Hepatic stellate cell (primary cell): ENCODE data around the gene KLF3.

Source experiments
- DNase-seq: peaks from one replicate; pipeline ENCODE4 v3.0.0; 2011; ENCODE audit warnings: low spot score

KLF3 gene

DNA sequence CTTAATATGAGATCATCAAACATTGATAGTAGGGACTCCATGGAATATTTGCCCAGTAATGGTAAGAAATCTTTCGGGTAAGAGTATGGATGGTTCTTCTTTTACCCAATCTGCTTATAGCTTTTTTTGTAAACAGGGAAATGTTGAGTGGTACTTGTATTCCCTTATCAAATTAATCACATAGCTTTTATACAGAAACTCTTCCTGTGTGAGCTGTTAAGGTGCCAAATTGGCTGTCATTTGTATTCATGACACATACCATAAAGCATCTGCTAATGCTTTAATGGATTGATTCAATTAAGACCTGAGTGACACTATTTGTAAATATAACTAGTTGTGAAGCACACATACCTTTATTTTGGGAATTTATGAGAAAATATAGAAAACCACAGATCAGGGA lies 34.2 kb downstream of the KLF3 start:
- DNase-seq = no peak

DNA sequence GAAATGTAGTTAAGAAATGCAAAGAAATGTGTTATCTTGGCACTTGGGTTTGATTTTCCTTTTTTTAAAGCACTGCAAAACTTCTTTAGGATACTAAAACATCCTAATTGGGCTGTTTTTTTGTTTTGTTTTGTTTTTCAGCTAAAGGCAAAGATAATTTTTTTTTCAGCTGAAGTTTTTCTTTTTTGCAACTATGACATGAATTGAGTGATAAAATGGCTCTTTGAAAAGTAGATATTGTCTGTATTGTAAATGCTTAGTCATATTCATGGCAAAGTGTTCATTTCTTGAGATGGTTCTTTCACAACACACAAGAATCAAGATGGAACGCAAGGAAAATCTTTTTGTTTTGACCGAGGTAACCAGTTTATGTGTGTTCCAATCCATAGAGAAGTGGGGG lies 35.1 kb downstream of the KLF3 start:
- no peak for DNase-seq

- no peak for DNase-seq
Measured at GRCh38 chr4:38703635-38704034, 39.6 kb downstream of the KLF3 start.

DNA sequence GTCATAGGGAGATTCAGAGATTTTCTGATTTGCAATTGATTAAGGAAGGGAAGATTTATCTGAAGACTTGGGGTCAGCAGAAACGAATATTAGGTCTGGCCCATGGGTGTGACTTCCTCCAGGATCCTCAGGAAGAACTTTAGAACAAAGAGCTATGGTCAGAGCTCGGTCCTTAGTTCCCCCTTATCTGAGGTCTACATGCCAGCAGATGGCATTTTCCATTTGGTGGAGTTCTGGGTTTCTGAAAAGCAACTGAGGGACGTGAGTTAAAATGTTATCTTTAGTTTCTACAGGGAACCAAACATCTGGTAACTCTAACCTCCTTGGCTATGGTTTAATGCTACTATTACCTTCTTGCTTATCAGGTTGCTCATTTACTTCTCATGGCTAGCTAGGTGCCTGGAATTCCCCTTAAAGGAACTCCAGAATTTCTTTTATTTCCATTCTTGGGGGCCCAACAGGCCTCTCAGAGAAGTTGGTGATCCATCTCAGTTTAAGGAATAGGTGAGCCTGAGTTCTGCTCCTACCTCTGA lies 40.7 kb downstream of the KLF3 start:
- no peak for DNase-seq

- DNase-seq = no peak
Measured at GRCh38 chr4:38706301-38706700, 42.3 kb downstream of the KLF3 start.

DNA sequence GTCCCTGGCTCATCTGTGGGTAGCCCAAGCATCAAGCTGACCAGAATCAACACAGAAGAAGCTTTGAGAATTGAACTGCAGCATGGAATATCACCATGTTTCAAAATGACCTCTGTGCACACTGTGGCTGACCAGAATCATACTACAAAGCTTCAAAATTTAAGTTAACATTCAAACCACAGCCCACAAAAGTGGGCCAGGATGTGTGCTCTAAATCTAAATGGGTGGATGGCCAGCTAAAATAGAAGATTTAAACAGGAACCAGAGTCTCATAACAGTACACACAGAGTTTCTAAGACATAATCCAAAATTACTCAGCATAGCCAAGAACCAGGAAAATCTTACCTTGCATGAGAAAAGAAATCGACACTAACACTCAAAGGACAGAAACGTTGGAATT lies 46.1 kb downstream of the KLF3 start:
- no peak for DNase-seq

DNA sequence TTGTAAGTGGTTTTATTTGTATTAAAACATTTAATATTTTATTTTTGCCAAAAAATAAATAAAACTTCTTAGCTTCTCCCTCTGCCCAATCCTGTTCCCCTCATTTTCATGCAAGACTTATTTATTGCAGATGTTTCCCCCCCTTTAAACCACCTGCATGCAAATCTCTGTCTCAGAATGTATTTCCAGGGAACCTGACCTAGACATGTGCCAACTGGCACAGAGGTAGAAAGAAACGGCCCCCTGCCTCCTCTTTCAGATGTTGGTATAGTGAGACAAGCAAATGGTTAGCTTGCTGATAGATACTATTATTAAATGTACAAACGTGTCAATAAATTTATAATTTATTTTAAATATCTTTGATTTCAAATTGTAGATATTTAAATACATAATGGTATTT lies 47.1 kb downstream of the KLF3 start:
- no peak for DNase-seq

DNA sequence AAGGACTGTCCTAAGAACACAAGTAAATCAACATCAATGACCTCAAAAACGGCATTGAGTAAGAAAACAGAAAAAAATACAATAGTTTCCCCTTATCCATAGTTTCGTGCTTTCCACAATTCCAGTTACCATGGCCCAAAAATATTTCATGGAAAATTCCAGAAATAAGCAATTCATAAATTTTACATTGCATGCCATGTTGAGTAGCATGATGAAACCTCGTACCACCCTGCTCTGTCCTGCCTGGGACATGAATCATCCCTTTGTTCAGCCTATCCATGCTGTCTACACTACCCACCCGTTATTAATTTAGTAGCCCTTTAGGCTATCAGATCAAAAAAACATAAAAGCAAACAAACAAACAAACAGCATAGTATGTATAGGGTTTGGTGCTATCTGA lies 51.1 kb downstream of the KLF3 start:
- no peak for DNase-seq

GRCh38 chr4:38716256-38716655 lies 52.3 kb downstream of the KLF3 start:
- DNase-seq = no peak

- no peak for DNase-seq
Measured at GRCh38 chr4:38717604-38718003, 53.6 kb downstream of the KLF3 start.

DNA sequence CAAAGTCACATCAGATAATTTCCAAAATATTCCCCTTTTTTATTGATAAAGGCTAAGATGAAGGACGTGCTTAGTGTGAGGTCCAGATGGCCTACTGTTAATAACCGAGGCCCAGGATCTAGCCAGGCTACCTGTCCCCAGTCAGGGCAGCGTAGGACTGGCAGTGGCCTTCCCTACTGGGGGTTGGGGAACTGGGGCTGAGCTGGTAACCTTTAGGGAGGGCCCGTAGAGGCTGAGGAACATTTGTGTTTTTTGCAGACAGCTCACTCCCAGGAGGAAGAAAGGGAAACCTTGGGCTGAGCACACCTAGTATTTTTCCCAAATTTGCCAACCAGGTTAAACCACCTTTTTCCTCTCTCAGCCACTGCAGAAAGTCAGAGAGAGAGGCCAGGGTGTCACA lies 59.1 kb downstream of the KLF3 start:
- no peak for DNase-seq

GRCh38 chr4:38723726-38724474 lies 59.9 kb downstream of the KLF3 start:
- no peak for DNase-seq

DNA sequence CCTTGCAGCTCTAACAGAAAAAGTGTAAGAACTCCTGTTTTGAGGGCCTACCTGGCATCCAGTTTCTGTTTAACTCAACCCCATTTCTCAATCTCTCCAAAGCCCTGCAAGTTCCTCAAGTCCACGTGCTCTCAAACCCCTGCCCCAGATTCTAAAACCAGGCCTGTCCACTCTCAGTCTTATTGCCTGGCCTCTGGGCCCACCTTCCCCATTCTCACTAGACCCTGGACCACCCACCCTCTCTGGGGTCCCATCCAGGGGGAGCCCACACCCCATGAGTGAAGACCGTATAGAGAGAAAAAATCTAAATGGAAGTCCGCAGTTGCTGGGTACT lies 60.4 kb downstream of the KLF3 start:
- DNase-seq = no peak

- DNase-seq = no peak
Measured at GRCh38 chr4:38728631-38729141, 64.7 kb downstream of the KLF3 start.

- DNase-seq = no peak
Measured at GRCh38 chr4:38730493-38730829, 66.5 kb downstream of the KLF3 start.

DNA sequence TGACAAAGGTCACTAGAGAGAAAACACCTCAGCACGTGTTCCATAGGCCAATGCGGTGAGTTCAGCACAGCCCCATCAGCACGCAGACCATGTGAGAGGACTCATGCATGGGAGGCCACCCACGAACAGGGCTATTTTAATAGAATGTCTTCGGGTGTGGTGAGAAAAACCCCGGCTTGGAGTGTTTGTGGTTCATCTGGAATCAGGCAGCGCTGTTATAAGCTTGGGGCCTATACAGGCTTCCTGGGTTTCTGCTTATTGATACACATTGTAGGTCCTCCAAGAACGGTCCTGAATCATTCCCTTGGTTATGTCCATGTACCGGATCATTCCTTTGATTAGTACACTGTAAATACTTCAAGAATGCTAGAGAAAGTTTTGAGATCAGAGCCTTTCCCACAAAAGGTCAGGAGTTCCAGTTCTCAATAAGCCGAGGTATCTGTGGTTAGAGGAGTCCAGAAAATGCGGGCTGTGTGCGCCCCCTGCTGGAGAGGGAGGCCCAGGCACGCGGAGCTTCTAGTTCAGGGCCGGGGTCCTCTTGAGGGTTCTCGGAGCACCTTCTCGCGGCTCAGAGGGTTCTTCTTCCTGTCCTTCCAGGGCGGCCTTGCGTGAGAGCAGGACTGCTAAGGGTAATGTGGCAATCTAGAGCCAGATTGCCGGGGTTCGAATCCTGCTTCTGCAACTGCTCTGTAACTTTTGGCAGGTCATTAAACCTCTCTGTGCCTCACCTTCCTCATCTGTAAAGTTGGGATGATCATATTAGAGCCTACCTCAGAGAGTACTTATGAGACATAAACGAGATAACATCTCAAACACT lies 67.0 kb downstream of the KLF3 start:
- peak; percentile 79 for DNase-seq

GRCh38 chr4:38733663-38734062 lies 69.7 kb downstream of the KLF3 start:
- no peak for DNase-seq

DNA sequence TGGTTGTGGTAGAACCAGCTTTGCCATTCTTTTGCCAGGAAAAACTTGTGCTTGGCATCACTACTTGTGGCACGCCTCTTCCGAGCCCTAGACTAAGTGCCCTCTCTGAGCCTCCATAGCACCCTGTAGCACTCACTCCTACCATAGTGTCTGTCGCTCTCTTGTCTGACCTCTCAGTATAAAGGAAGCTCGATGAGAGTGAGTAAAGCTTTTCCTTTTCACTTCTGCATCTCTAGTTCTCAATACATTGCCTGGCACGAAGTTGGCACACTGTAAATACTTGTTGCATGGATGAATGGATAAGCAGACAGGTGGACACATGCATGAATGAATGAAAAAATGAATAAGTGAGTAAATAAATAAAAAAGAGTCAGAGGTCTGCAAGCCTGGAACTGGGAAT lies 70.4 kb downstream of the KLF3 start:
- DNase-seq = no peak

DNA sequence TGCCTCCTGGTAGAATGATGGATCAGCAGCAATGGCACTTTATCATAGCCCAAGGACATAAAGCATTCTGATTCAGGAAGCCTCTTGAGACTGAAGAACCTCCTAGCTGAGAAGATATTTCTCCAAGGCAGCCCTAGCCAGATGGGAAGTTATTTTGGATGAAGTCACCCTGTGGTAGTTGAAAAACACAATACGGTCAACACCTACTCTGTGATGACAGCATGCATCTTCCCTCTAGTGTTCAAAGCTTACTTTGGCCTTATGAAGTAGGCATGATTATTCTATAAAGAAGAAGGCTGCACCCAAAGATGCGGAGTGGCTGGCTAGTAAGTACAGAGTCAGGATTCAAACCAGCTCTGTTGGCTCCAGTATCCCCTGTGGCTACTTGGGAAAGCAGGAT lies 70.9 kb downstream of the KLF3 start:
- DNase-seq = no peak

DNA sequence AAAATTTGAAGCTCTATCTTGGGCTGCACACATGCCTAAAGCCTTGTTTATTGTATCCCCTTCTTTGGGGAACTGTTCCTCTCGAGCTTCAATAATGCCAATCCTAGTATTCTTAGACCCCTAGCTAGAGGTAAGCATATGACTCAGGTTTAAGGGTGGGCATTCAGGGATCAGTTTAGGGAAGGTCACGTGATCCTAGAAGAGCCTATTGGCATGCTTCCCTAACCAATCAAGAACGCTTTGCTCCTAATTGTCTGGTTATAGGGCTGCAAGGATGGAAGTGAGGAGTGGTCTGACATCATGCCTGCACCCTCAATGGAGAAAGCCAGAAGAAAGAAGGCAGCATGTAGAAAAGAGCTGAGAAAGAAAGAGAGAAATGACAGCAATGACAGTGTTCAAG lies 71.9 kb downstream of the KLF3 start:
- DNase-seq = no peak

DNA sequence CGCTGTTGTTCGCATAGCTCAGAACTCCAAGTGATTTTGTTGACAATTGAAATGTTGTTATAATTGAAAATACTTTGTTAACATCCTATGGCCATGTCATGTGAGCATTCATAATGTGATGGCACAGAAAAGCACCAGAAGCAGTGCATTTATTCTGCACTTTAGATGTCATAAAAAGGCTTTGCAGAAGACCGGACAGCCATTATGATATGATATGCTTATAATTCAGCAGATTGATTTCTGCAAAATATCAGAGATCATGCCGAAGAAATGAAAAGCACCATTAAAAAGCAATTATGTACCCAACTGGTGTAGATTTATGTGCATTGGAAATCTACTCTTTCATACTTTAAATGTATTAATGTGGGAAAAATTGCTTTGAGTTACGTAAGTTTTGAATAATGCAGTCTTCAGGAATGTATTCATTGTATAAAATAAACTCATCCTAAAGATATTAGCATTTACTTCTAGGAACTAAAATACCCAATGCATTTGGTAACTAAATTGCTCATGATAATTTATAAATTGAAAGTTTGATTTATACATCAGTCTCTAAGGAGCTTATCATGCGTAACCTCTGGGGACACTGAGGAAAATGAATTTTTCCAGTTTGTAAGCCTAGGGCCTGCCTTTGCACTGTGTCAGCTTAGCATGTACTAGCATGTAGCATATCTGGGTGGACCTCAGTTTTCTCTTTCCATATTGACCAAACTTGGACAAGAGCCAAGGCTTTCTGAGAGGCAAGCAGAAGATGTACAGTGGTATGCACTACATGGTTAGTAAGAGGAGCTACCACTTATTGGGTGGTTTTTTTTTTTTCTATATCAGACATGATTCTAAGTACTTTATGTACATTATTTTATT lies 75.2 kb downstream of the KLF3 start:
- no peak for DNase-seq

- DNase-seq = no peak
Measured at GRCh38 chr4:38740303-38740702, 76.3 kb downstream of the KLF3 start.

- no peak for DNase-seq
Measured at GRCh38 chr4:38743866-38744265, 79.9 kb downstream of the KLF3 start.
